GM12872 (cell line): Measurements from ENCODE around the gene MYMX.

ENCODE experiments used
- CTCF ChIP-seq: IDR thresholded peaks from 3 replicates; pipeline ENCODE4 v1.5.1; 2011; ENCODE audit warnings: low read depth, mild to moderate bottlenecking, low read length, moderate library complexity; ENCODE audit not compliant: insufficient read depth

Gene MYMX

GRCh38 chr6:44258921-44259320 is 42.2 kb downstream of the MYMX start:
- no peak for TF ChIP-seq CTCF

- TF ChIP-seq CTCF = no peak
These were observed 43.3 kb downstream of the MYMX start for GRCh38 chr6:44260011-44260410.

GRCh38 chr6:44260451-44261297 is 43.9 kb downstream of the MYMX start:
- no peak for TF ChIP-seq CTCF

- TF ChIP-seq CTCF = no peak
These were observed 44.9 kb downstream of the MYMX start for GRCh38 chr6:44261581-44261980.

GRCh38 chr6:44262467-44263353 is 46.0 kb downstream of the MYMX start:
- TF ChIP-seq CTCF = no peak

- no peak for TF ChIP-seq CTCF
These were observed 46.8 kb downstream of the MYMX start for GRCh38 chr6:44263354-44264100.
